GM19328 (cell line): ENCODE results near the gene KLHL36.
"Not testable (repeated sequence)": the region's sequence is repeated elsewhere in the genome, so short reads cannot be mapped to it uniquely, and the experiment has no call there.

ENCODE experiments used
- ATAC-seq: cut with Tn5 transposase; IDR thresholded peaks from one replicate; pipeline ENCODE4 v1.9.1; 2021; ENCODE audit warnings: mild to moderate bottlenecking, moderate library complexity; ENCODE audit not compliant: unreplicated experiment

Gene KLHL36

DNA sequence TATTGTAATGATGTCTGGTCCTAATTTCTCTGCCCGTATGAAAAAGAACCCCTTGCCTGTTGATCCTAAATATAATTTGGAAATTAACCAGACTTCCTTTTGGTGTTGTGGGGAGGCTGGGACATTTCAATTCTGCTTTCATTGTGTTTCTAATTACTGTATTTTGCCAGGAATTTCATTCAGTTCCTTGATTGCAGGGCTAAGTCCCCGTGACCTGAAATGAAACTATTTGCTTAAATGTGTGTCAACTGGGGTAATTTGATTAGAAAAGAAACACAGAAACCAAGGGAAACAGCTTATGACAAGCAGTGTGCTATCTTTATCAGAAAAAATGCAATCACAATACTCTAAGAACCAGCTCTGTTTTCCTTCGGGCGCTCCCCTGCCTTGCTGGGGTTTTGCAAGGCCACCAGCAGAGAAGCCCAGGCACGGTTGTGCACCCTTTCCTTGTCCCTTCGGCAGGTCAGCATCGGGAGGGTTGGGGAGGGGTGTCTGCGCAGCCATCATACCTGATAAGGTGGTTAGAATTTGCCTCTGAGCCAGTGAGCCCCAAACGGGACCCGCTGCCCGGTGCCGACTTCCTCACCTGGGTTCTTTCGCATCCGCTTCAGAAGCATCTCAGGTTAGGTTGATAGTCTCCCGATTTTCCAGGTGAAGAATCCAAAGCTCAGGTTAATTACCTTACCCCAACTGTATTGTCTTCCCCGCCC is 19.4 kb downstream of the KLHL36 start:
- ATAC-seq: no peak

DNA sequence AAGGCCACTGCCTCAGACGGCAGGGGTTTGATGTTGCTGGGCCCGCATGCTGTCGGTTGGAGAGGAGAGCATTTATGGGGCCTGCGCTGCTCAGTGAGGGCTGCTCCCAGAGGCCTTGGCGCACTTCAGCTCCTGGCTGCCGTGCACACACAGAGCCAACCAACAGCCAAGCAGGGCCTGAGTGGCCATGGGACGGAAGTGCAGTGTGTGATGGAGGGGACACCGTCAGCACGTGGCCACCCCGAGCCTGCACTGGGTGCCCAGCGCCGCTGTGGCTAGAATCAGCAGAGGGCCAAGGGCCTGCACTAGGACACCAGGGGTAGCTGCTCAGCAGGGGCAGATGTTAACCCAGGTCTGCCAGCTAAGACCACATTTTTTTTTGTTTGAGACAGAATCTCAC is 21.8 kb downstream of the KLHL36 start:
- ATAC-seq: no peak

DNA sequence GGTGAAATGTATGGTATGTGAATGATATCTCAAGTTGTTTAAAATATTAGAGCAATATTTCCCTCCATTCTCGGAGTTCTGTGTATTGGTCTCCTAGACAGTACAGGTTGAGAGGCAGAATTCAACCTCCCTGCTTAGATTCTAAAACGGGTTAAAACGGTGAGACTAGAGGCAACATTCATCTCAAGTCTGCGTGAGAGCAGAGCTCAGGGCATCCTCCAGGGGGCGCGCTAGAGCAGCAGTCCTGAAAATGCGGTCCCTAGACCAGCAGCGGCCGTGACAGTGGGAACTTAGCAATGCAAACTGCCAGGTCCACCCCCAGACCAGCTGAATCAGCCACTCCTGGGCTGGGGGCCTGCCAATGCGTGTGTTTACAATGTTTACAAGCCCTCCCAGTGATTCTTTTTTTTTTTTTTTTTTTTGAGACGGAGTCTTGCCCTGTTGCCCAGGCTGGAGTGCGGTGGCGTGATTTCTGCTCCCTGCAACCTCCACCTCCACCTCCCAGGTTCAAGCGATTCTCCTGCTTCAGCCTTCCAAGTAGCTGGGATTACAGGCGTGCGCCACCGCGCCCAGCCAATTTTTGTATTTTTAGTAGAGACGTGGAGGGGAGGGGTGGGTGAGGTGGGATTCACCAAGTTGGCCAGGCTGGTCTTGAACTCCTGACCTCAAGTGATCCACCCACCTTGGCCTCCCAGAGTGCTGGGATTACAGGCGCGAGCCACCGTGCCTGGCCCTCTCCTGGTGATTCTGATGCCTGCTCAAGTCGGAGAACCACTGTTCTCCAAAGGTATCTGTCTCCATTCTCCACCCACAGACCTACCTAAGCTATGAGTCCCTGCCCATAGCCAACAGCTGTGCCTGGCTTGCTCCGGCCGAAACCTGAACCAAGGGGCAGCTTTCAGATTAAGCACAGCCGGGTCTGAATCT is 24.2 kb downstream of the KLHL36 start:
- ATAC-seq: no peak

- no peak for ATAC-seq
Measured at GRCh38 chr16:84673203-84673535, 24.9 kb downstream of the KLHL36 start.

GRCh38 chr16:84673561-84673960 is 25.2 kb downstream of the KLHL36 start:
- ATAC-seq: no peak

DNA sequence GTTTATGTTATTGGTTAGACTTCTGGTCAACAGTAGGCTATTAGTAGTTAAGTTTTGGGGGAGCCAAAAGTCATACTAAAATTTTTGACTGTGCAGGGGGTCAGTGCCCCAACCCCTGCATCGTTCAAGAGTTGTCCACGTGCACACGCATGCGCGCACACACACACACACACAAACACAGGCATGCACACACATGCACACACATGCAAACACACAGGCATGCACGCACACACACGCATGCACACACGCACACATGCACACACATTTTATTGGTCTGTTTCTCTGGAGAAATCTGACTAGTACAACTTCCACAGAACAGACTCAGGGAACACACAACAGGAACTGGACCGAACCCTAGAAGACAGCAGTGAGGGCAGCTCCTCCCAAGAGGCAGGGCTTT is 27.1 kb downstream of the KLHL36 start:
- no peak for ATAC-seq

DNA sequence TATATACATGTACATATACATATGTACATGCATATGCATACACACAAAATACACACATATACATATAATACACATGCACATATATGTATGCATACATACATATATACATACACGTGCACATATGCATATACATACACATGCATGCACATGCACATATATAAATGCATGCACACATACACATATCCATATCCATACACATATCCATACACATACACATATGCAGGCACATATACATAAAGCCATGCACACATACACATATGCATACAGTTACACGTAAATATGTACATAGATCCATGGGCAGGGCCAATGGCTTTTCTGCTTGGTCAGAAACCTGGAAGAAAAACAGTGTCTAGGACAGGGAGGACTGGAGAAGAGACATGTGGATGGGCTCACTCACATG is 27.6 kb downstream of the KLHL36 start:
- ATAC-seq: no peak

- no peak for ATAC-seq
Measured at GRCh38 chr16:84677017-84677803, 28.9 kb downstream of the KLHL36 start.

DNA sequence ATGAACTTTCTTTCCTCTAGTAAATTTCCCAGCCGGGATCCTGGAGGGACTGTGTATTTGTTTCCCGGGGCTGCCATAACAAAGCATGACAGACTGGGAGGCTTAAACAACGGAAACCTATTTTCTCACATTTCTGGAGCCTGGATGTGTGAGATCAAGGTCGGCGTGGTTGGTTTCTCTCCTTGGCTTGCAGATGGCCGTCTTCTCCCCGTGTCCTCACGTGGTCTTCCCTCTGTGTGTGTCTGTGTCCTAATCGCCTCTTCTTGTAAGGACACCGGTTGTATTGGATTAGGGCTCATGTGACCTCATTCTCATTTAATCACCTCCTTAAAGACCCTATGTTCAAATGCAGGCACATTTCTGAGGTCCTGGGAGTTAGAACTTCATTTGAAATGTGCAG is 29.5 kb downstream of the KLHL36 start:
- no peak for ATAC-seq

GRCh38 chr16:84678541-84678940 is 30.2 kb downstream of the KLHL36 start:
- ATAC-seq: no peak

- no peak for ATAC-seq
Measured at GRCh38 chr16:84680165-84680842, 32.0 kb downstream of the KLHL36 start.

DNA sequence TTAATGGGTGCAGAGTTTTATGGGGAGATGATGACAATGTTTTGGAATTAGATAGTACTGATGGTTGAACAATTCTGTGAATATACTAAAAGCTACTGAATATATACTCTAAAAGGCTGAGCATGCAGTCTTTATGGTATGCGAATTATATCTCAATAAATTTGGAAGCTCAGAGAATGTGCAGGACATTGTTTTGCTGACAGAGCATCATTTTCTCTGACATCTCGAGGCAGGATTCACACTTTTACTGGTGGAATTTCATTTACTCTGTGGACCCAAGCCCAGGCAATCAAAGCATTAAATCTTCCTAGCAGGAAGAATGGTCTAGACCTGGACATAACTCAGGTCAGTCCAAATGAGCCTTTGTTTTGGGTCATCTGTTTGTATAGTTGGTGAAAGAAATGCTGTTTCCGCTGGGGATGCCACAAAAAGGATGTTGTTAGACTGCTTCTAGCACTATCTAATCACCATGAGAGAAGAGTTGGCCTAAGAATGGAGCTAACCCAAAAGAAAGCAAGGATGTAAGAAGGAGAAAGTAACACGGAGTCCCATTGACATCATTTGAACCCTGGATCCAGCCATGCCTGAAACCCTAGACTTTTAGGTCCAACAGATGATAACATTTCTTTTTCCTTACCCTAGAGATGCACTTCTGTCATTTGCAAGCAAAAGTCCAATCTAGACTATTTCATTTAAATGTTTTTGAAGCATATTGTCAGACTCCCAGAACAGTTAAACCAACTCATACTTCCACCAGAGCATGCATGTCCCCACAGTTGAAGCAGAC is 32.7 kb downstream of the KLHL36 start:
- ATAC-seq: no peak

DNA sequence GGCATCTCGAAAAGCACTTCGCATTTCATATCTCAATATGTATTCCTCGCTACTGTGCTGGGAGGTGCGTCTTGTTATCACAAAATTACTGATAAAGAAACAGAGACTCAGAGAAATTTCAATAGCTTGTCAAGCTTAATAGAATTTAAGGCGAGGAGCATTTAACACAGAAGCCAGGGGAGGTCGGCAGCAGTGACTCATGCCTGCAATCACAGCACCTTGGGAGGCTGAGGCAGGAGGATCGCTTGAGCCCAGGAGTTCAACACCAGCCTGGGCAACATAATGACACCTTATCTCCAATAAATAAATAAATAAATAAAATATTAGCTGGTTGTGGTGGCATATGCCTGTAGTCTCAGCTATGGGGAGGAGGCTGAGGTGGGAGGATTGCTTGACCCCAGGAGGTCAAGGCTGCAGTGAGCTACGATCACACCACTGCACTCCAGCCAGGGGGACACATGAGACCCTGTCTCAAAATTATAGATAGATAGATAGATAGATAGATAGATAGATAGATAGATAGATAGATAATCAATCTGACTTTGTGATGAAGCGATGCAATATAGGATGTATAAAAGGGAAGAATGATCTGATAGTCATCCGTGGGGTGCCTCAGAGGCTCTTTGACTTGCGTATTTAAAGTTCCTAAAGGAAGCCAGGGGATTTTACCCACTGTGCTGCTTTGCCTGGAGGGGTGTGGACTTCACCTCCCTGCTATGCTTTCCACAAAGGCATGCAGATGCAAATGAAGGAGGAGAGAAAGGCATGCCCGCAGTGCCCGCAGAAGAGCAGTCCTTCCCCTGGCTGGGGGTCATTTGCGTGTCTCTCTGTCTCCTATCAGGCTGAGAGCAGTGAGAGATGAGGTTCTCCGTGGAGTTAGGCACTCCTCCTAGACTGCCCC is 35.6 kb downstream of the KLHL36 start:
- no peak for ATAC-seq

GRCh38 chr16:84684592-84684965 is 36.3 kb downstream of the KLHL36 start:
- ATAC-seq: no peak

- no peak for ATAC-seq
Measured at GRCh38 chr16:84685210-84685609, 36.9 kb downstream of the KLHL36 start.

DNA sequence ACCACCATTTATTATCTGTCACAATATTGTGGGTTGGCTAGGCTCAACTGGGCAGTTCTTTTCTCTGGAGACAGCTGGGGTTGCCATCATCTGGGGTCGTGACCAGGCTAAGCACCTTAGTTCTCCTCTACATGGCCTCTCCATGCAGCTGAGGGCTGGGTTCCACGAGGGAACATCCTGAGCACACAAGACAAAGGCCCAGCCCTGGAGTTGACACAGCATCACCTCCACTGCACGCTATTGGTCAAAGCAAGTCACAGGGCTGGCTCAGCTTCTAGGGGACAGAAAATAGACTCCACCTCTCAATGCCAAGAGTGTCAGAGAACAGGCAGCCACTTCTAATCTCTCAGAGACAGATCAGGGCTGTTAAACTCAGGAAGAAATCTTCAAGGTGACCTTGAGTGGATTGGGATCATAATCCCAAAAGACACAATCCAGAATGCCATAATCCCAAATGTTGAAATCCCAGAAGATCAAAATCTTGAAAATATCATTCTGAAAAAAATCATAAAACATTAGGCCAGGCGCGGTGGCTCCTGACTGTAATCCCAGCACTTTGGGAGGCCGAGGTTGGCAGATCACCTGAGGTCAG is 38.5 kb downstream of the KLHL36 start:
- ATAC-seq: no peak

DNA sequence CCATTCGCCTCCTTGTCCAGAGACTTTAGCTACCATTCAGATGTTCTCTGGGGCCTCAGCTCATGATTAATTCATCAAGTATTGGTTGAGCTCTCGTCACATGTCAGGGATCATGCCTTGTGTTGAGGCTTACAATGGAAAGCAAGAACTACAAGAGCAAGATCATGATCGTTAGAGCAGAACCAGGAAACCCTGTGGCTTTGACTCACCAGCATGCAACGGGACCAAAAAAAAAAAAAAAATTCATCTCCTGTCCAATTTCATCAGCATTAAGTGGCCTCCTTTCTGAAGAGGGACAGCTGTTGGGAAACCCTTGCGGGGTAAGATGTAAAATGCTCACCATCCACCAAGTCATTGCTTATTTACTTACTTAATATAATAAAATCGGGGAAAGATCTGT is 39.4 kb downstream of the KLHL36 start:
- ATAC-seq: no peak

GRCh38 chr16:84688163-84688562 is 39.9 kb downstream of the KLHL36 start:
- not testable (repeated sequence) for ATAC-seq

- ATAC-seq: no peak
Measured at GRCh38 chr16:84689111-84689510, 40.8 kb downstream of the KLHL36 start.
